22Rv1 (cell line): ENCODE results near the gene PALD1.

Experiments used
- CTCF ChIP-seq: fragments of 450-650 bp; IDR thresholded peaks from 2 replicates; pipeline ENCODE4 v1.5.1; 2017; ENCODE audit warnings: mild to moderate bottlenecking
- ZFX ChIP-seq: fragments of 450-650 bp; IDR thresholded peaks from 2 replicates; pipeline ENCODE4 v1.6.1; 2017; ENCODE audit warnings: antibody characterized with exemption, borderline replicate concordance

DNA sequence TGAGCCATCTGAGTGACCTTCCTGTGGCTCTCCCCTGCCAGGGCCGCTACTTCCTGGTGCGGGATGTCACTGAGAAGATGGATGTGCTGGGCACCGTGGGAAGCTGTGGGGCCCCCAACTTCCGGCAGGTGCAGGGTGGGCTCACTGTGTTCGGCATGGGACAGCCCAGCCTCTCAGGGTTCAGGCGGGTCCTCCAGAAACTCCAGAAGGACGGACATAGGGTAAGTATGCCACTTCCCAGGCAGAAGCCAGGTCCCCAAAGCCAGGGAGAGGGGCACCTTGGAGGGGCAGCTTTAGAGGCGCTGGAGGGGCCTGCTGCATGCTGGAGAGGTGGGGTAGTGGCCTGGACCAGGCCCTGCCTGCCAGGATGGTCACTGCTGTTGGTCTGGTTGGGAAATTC, 51.3 kb downstream of the PALD1 start:
- TF ChIP-seq CTCF (no peak), ZFX (no peak)
